Lower lobe of right lung (tissue), 2 donors: ENCODE results near the gene NEK4. TPM values are rescaled to one million over a fixed set of nuclear protein-coding genes. Genes with fewer than 3 reads are reported as not detected.
"Not testable (repeated sequence)": the region's sequence is repeated elsewhere in the genome, so short reads cannot be mapped to it uniquely, and the experiment has no call there.

ENCODE experiments used
- ATAC-seq, 2 donors: fragments of 200-7000 bp; cut with Tn5 transposase; one replicate each; pipeline ENCODE4 v1.9.1; 2020 to 2022; ENCODE audit warnings: mild to moderate bottlenecking in 2 of 2, moderate library complexity in 2 of 2
- DNase-seq: peaks from one replicate; pipeline ENCODE4 v3.0.0-alpha.2; 2020
- H3K27ac ChIP-seq: fragments of 200-600 bp; one replicate; pipeline ENCODE4 v1.8.0; 2022
- H3K27me3 ChIP-seq: fragments of 200-600 bp; one replicate; pipeline ENCODE4 v1.8.0; 2022; ENCODE audit warnings: low read depth
- H3K36me3 ChIP-seq: fragments of 200-600 bp; one replicate; pipeline ENCODE4 v1.8.0; 2022; ENCODE audit warnings: mild to moderate bottlenecking
- H3K4me1 ChIP-seq: fragments of 200-600 bp; one replicate; pipeline ENCODE4 v1.8.0; 2022
- H3K4me3 ChIP-seq: fragments of 200-600 bp; one replicate; pipeline ENCODE4 v1.8.0; 2022; ENCODE audit warnings: mild to moderate bottlenecking
- H3K9me3 ChIP-seq: fragments of 200-600 bp; one replicate; pipeline ENCODE4 v1.8.0; 2022
- CTCF ChIP-seq: fragments of 200-600 bp; IDR thresholded peaks from one replicate; pipeline ENCODE4 v1.8.0; 2022; ENCODE audit warnings: antibody characterized with exemption, mild to moderate bottlenecking
- intact Hi-C: fragments of 100-400 bp; cut with DNase I; formaldehyde crosslinking; loops from one replicate; pipeline ENCODE4 v1.11.0; 2022
- total RNA-seq: library from RNA; stranded (reverse); fragmentation: NEBNext Ultra II Directional; extraction: Animal tissue kit (Norgen Biotek cat#: 25700); gene quantifications from one replicate; pipeline ENCODE4 v1.2.1, GENCODE V29; 2021
- donor health status: DM: no; HTN: yes; CAD: no; lungs with severe emphysema.

Gene NEK4
- total RNA-seq, 1 donor from 2014 or later: 25.1 TPM

- no peak for TF ChIP-seq CTCF
- ATAC-seq (no peak), DNase-seq (peak; percentile 41)
- Histone ChIP-seq H3K27ac (no peak within 1 kb of the TSS), H3K4me3 (no peak within 1 kb of the TSS), H3K27me3 (no peaks in the 10 kb centered on the region), H3K36me3 (no peaks in the 10 kb centered on the region), H3K4me1 (no peaks in the 10 kb centered on the region), H3K9me3 (no peaks in the 10 kb centered on the region)
- intact Hi-C loops: no loop called here
These were observed 6.6 kb upstream of the NEK4 start, which contains the start of gene ITIH1 for GRCh38 chr3:52777127-52777958. Gene ITIH1 (plus strand): TSS chr3:52777599. CDS start chr3:52777616, 17 bp downstream.

GRCh38 chr3:52776486-52776885 is 5.7 kb upstream of the NEK4 start:
- H3K4me1 ChIP-seq, H3K36me3 ChIP-seq, H3K27ac ChIP-seq, H3K4me3 ChIP-seq, DNase-seq, ATAC-seq, H3K9me3 ChIP-seq, intact Hi-C loops, H3K27me3 ChIP-seq: not testable (repeated sequence)

GRCh38 chr3:52775877-52776276 is 5.1 kb upstream of the NEK4 start:
- Histone ChIP-seq H3K9me3 (no peaks in the 10 kb centered on the region), H3K36me3 (no peaks in the 10 kb centered on the region), H3K27ac (no peak overlapping the region), H3K4me3 (no peak overlapping the region), H3K4me1 (peaks cover 5% of the 10 kb centered on the region), H3K27me3 (no peaks in the 10 kb centered on the region)
- intact Hi-C loops: no loop called here
- DNase-seq: peak; percentile 4
- no peak for ATAC-seq
- no peak for TF ChIP-seq CTCF

- H3K4me3 ChIP-seq: no peak overlapping the region
- H3K4me1 ChIP-seq: peaks cover 6% of the 10 kb centered on the region
- H3K9me3 ChIP-seq: no peaks in the 10 kb centered on the region
- intact Hi-C loops: no loop called here
- no peak for ATAC-seq
- peak; percentile 41 for DNase-seq
- no peak overlapping the region for H3K27ac ChIP-seq
- H3K36me3 ChIP-seq: no peaks in the 10 kb centered on the region
- no peaks in the 10 kb centered on the region for H3K27me3 ChIP-seq
- TF ChIP-seq CTCF: no peak
These were observed 4.4 kb upstream of the NEK4 start for GRCh38 chr3:52774901-52775864.

GRCh38 chr3:52774066-52774713 is 3.5 kb upstream of the NEK4 start:
- no peak for ATAC-seq
- DNase-seq: peak; percentile 16
- H3K4me3 ChIP-seq: no peak overlapping the region
- no peak overlapping the region for H3K27ac ChIP-seq
- intact Hi-C loops: no loop called here
- no peak for TF ChIP-seq CTCF
- peaks cover 16% of the 10 kb centered on the region for H3K4me1 ChIP-seq
- H3K9me3 ChIP-seq: no peaks in the 10 kb centered on the region
- no peaks in the 10 kb centered on the region for H3K27me3 ChIP-seq
- H3K36me3 ChIP-seq: no peaks in the 10 kb centered on the region
